ENCODE data around the gene ZBTB7C.

Gene ZBTB7C

DNA sequence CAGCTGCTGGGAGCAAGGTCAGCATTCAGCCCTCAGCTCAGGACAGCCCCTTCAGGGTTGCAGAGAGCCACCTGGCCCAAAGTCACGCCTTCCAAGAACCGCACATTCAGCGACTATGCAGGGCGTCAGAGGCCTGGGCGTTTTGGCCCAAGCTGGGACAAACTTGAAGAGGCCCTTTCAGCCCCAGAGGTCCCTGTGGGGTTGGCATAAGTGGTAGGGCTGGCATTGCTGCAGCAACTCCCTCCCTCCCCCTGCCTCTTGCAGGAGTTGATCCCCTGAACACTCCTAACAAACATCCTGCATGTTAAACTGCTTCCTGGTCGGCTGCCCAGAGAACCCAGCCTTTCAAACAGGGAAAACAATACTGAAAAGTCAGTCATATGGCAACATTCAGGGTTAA lies 285.9 kb downstream of the ZBTB7C start:
- TF ChIP-seq, protein P1, sequence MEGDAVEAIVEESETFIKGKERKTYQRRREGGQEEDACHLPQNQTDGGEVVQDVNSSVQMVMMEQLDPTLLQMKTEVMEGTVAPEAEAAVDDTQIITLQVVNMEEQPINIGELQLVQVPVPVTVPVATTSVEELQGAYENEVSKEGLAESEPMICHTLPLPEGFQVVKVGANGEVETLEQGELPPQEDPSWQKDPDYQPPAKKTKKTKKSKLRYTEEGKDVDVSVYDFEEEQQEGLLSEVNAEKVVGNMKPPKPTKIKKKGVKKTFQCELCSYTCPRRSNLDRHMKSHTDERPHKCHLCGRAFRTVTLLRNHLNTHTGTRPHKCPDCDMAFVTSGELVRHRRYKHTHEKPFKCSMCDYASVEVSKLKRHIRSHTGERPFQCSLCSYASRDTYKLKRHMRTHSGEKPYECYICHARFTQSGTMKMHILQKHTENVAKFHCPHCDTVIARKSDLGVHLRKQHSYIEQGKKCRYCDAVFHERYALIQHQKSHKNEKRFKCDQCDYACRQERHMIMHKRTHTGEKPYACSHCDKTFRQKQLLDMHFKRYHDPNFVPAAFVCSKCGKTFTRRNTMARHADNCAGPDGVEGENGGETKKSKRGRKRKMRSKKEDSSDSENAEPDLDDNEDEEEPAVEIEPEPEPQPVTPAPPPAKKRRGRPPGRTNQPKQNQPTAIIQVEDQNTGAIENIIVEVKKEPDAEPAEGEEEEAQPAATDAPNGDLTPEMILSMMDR (IDR thresholded peaks at IDR 0.05; ENCODE audit: low read depth, low read length, missing control alignments): no peak
- DNase-seq (ENCODE audit: extremely low read depth, low read depth): no peak
- H3K4me3 ChIP-seq (replicated peaks; ENCODE audit: low read depth, low read length): no peak overlapping the region

DNA sequence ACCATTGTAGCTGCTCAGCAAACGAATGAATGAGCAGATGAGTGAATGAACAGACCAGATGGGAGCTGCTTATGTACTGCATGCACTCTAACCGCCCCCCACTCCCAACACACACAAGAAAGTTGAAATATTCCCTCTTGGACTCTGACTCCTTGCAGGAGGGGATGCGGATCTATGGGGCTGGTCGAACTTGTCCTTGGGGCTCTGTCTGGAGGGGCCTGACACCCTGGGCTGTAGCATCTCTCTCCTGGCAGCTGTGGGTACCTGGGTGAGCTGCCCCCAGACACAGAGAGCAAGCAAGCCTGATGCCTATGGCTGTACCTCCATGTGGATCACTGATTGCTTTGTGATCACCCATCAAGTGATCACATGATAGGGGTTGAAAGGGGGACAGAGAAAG lies 286.4 kb downstream of the ZBTB7C start:
- DNase-seq (ENCODE audit: extremely low read depth, low read depth): no peak
- TF ChIP-seq, protein P1 (IDR thresholded peaks at IDR 0.05; ENCODE audit: low read depth, low read length, missing control alignments): no peak
- no peak overlapping the region for H3K4me3 ChIP-seq (replicated peaks; ENCODE audit: low read depth, low read length)

DNA sequence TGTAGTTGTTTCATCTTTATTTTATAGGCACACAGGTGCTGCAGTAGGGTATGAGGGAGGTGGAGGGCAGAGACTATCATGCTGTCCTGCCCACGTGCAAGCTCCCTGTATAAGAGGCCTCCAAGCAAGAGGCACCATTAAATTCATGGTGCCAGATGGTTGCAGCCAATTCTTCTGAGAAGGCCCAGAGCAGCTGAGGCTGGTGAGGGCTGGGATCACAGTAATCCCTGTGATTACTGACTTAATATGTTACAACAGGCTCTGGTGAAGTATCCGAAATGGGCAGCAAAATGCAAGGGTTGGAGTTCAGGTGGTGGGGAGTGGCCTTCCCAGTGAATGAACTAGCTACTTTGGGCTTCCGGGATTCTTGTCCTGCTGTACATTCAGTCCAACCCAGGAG lies 286.8 kb downstream of the ZBTB7C start:
- H3K4me3 ChIP-seq (replicated peaks; ENCODE audit: low read depth, low read length): no peak overlapping the region
- no peak for DNase-seq (ENCODE audit: extremely low read depth, low read depth)
- TF ChIP-seq, protein P1 (IDR thresholded peaks at IDR 0.05; ENCODE audit: low read depth, low read length, missing control alignments): no peak

DNA sequence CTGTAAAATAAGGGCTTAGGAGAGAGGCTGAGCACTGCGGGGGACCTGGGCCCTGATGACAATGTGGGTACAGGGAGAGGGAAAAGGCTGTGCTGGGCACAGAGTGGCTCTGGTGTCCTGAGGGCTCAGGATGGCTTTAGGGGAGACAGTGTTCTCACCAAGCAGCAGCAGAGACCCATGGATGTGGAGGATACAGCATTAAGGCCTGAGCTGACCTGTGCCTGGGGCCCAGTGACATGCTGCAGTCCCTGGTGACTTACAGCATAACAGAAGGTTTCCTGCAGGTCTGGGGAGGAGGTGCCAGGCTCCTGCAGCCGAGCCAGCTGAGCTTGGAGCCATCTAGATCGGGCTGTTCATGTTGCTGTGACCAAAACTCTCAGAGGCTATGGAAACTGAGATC lies 287.4 kb downstream of the ZBTB7C start:
- TF ChIP-seq, protein P1 (IDR thresholded peaks at IDR 0.05; ENCODE audit: low read depth, low read length, missing control alignments): no peak
- no peak for DNase-seq (ENCODE audit: extremely low read depth, low read depth)
- no peak overlapping the region for H3K4me3 ChIP-seq (replicated peaks; ENCODE audit: low read depth, low read length)

DNA sequence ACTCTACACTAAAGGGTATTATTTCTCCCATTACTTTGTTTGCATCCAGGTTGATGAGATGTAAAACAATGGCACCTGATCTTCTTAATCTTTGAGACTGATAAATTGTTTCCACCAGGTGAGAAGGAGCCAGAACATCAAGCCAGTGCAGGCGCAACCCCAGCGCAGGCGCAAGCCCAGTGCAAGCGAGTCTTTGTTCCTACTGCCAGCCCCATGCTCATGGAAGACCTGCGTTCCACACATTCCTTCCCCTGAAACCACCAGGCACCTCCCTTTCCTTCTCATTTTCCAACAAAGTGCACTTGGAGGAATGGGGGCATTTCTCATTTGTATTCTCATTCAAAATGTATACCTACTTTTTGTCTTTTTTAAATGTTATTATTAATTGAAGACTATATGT lies 290.0 kb downstream of the ZBTB7C start:
- TF ChIP-seq, protein P1 (IDR thresholded peaks at IDR 0.05; ENCODE audit: low read depth, low read length, missing control alignments): no peak

DNA sequence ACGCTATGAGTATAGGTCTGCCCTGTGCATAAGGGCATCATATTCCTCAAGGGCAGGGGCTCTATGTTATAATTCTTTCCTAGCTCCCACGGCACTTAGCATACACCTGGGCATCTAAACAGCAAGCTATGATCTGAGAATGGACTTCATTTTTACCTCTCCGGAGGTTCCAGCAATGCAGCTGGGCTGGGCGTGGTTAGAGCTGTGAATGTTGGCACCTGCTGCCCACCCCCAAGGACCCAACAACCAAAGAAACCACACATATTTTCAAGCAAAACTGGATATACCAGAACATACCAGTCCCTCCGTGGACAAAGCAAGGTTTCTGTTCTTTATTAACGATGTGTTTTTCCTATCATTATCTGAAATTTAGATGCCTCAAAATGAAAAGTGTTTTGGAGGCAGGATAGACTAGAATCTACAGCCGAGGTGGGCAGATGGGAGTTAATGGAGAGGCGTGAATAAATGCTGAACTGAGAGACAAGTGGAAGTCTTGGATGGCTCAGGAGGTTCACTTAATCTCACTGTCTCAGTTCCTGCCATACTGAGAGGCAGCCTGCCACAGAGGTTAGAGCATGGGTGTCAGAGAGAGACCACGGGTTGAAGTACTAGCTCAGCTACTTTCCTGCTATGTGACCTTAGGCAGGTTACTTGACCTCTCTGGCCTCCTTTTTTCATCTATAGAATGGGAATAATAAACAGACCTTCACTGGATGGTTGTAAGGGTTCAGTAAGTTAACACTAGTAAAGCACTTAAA lies 292.1 kb downstream of the ZBTB7C start:
- no peak for DNase-seq (ENCODE audit: extremely low read depth, low read depth)
- H3K4me3 ChIP-seq (replicated peaks; ENCODE audit: low read depth, low read length): no peak overlapping the region
- TF ChIP-seq, protein P1 (IDR thresholded peaks at IDR 0.05; ENCODE audit: low read depth, low read length, missing control alignments): no peak

More for the DNA sequence above, 290.0 kb downstream of the ZBTB7C start:
- DNase-seq (ENCODE audit: extremely low read depth, low read depth): no peak
- no peak overlapping the region for H3K4me3 ChIP-seq (replicated peaks; ENCODE audit: low read depth, low read length)

DNA sequence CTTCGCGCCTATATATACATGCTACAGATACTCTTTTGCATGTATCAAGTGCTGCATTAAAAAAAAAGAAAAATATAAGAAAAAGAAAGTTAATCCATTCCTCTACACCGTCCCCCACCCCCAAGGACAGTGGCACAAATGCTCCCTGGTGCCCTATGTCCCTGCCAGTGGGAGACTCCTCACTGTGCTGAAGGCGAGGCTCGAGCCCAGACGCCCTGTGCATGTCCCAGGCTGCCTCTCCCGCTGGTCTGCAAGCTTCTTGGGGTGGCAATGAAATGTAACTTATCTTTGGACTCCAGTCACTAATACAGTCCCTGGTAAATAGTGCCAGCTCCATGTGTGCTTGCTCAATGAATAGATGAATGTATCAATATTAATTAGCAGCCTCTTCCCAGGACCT lies 293.2 kb downstream of the ZBTB7C start:
- DNase-seq (ENCODE audit: extremely low read depth, low read depth): no peak
- TF ChIP-seq, protein P1 (IDR thresholded peaks at IDR 0.05; ENCODE audit: low read depth, low read length, missing control alignments): no peak
- no peak overlapping the region for H3K4me3 ChIP-seq (replicated peaks; ENCODE audit: low read depth, low read length)

Measured in HFF-Myc (cell line).